ENCODE results near the gene SGCA. TPM values are rescaled to one million over a fixed set of nuclear protein-coding genes. Genes with fewer than 3 reads are reported as not detected.

The SGCA gene
- total RNA-seq, 1 donor from 2014 or later = 0.64 TPM

GRCh38 chr17:50183421-50183994, 17.7 kb downstream of the SGCA start:
- no peak for ATAC-seq

- ATAC-seq = no peak
Measured at GRCh38 chr17:50184064-50184463, 18.3 kb downstream of the SGCA start.

- ATAC-seq = peak; percentile 72
Measured at GRCh38 chr17:50184611-50185398, 19.0 kb downstream of the SGCA start.

- ATAC-seq = no peak
Measured at GRCh38 chr17:50185631-50186471, 20.0 kb downstream of the SGCA start.

GRCh38 chr17:50186661-50187393, 21.0 kb downstream of the SGCA start:
- ATAC-seq = no peak

- no peak for ATAC-seq
Measured at GRCh38 chr17:50187394-50187725, 21.6 kb downstream of the SGCA start.

GRCh38 chr17:50187751-50188530, 22.1 kb downstream of the SGCA start:
- ATAC-seq = no peak

- ATAC-seq = no peak
Measured at GRCh38 chr17:50188531-50188920, 22.7 kb downstream of the SGCA start.

- ATAC-seq = no peak
Measured at GRCh38 chr17:50188921-50189549, 23.2 kb downstream of the SGCA start.

GRCh38 chr17:50189550-50190292, 23.9 kb downstream of the SGCA start:
- no peak for ATAC-seq

GRCh38 chr17:50190293-50190602, 24.4 kb downstream of the SGCA start:
- no peak for ATAC-seq

- ATAC-seq = no peak
Measured at GRCh38 chr17:50190603-50191358, 25.0 kb downstream of the SGCA start.

GRCh38 chr17:50191359-50192143, 25.7 kb downstream of the SGCA start:
- ATAC-seq = no peak

- ATAC-seq = no peak
Measured at GRCh38 chr17:50192144-50192617, 26.4 kb downstream of the SGCA start.

- no peak for ATAC-seq
Measured at GRCh38 chr17:50192618-50193291, 26.9 kb downstream of the SGCA start.

- no peak for ATAC-seq
Measured at GRCh38 chr17:50194140-50194933, 28.5 kb downstream of the SGCA start.

GRCh38 chr17:50194934-50195865, 29.4 kb downstream of the SGCA start:
- no peak for ATAC-seq

Measured in esophagus mucosa (tissue), 1 donor.